HEK293 (cell line): Measurements from ENCODE around the gene INO80C.
A peak's percentile ranks its signal among the peaks of the same experiment; 100 is the strongest.

Experiments used
- AEBP2 ChIP-seq: fragments of 450-650 bp; formaldehyde crosslinking; IDR thresholded peaks from 2 replicates; pipeline ENCODE4 v1.5.1; 2016; ENCODE audit warnings: missing biosample characterization, missing genetic modification characterization, borderline replicate concordance
- GLI4 ChIP-seq: fragments of 450-650 bp; formaldehyde crosslinking; IDR thresholded peaks from 2 replicates; pipeline ENCODE4 v1.5.1; 2016; ENCODE audit warnings: missing biosample characterization, missing genetic modification characterization
- HOXC10 ChIP-seq: sonication (generic); formaldehyde crosslinking; IDR thresholded peaks from 2 replicates; pipeline ENCODE4 v1.8.1; 2023; ENCODE audit warnings: mild to moderate bottlenecking, missing genetic modification reagents
- KLF16 ChIP-seq: fragments of 450-650 bp; formaldehyde crosslinking; IDR thresholded peaks from 2 replicates; pipeline ENCODE4 v1.5.1; 2017; ENCODE audit warnings: missing biosample characterization, missing genetic modification characterization
- KLF8 ChIP-seq: fragments of 450-650 bp; formaldehyde crosslinking; IDR thresholded peaks from 2 replicates; pipeline ENCODE4 v1.5.1; 2016; ENCODE audit warnings: missing biosample characterization, missing genetic modification characterization
- MEIS1 ChIP-seq: sonication (generic); formaldehyde crosslinking; IDR thresholded peaks from 2 replicates; pipeline ENCODE4 v1.8.1; 2022; ENCODE audit warnings: missing genetic modification reagents, mild to moderate bottlenecking, borderline replicate concordance
- RBAK ChIP-seq: fragments of 450-650 bp; formaldehyde crosslinking; IDR thresholded peaks from 2 replicates; pipeline ENCODE4 v1.5.1; 2016; ENCODE audit warnings: missing biosample characterization, missing genetic modification characterization
- SP3 ChIP-seq: fragments of 450-650 bp; formaldehyde crosslinking; IDR thresholded peaks from 2 replicates; pipeline ENCODE4 v1.5.1; 2016; ENCODE audit warnings: missing biosample characterization, missing genetic modification characterization
- YY1 ChIP-seq: fragments of 450-650 bp; formaldehyde crosslinking; IDR thresholded peaks from 2 replicates; pipeline ENCODE4 v1.5.1; 2018; ENCODE audit warnings: missing biosample characterization, missing genetic modification characterization
- ZBTB11 ChIP-seq: fragments of 450-650 bp; formaldehyde crosslinking; conservative IDR thresholded peaks from 2 replicates; pipeline ENCODE4 v1.5.1; 2016; ENCODE audit warnings: low read depth, missing biosample characterization, missing genetic modification characterization
- ZBTB6 ChIP-seq: fragments of 450-650 bp; formaldehyde crosslinking; IDR thresholded peaks from 2 replicates; pipeline ENCODE4 v1.5.1; 2017; ENCODE audit warnings: missing biosample characterization, missing genetic modification characterization
- ZNF169 ChIP-seq: fragments of 450-650 bp; formaldehyde crosslinking; IDR thresholded peaks from 2 replicates; pipeline ENCODE4 v1.5.1; 2016; ENCODE audit warnings: missing biosample characterization, missing genetic modification characterization
- ZNF175 ChIP-seq: fragments of 450-650 bp; formaldehyde crosslinking; IDR thresholded peaks from 2 replicates; pipeline ENCODE4 v1.5.1; 2016; ENCODE audit warnings: missing biosample characterization, missing genetic modification characterization
- ZNF202 ChIP-seq: fragments of 450-650 bp; formaldehyde crosslinking; IDR thresholded peaks from 2 replicates; pipeline ENCODE4 v1.5.1; 2016; ENCODE audit warnings: missing biosample characterization, missing genetic modification characterization, borderline replicate concordance
- ZNF221 ChIP-seq: fragments of 450-650 bp; formaldehyde crosslinking; IDR thresholded peaks from 2 replicates; pipeline ENCODE4 v1.5.1; 2017; ENCODE audit warnings: missing biosample characterization, missing genetic modification characterization, borderline replicate concordance
- ZNF266 ChIP-seq: fragments of 450-650 bp; formaldehyde crosslinking; IDR thresholded peaks from 2 replicates; pipeline ENCODE4 v1.5.1; 2016; ENCODE audit warnings: missing biosample characterization, missing genetic modification characterization, low read depth
- ZNF274 ChIP-seq, 2 experiments: fragments of 200-500 bp in 1 of 2; fragments of 450-650 bp in 1 of 2; sonication (Bioruptor generic) in 1 of 2; formaldehyde crosslinking in 1 of 2; IDR thresholded peaks; 2 replicates each; pipeline versions ENCODE4 v1.5.1 to v1.6.1; 2014 to 2016; ENCODE audit warnings: borderline replicate concordance in 1 of 2, inconsistent platforms in 1 of 2, low read length in 1 of 2, missing biosample characterization in 1 of 2, missing genetic modification characterization in 1 of 2
- ZNF391 ChIP-seq: fragments of 450-650 bp; formaldehyde crosslinking; IDR thresholded peaks from 2 replicates; pipeline ENCODE4 v1.5.1; 2016; ENCODE audit warnings: low read depth, missing biosample characterization, missing genetic modification characterization, borderline replicate concordance
- ZNF433 ChIP-seq: fragments of 450-650 bp; formaldehyde crosslinking; IDR thresholded peaks from 2 replicates; pipeline ENCODE4 v1.5.1; 2016; ENCODE audit warnings: missing biosample characterization, missing genetic modification characterization, low read depth
- ZNF48 ChIP-seq: fragments of 450-650 bp; formaldehyde crosslinking; IDR thresholded peaks from 2 replicates; pipeline ENCODE4 v1.5.1; 2016; ENCODE audit warnings: missing biosample characterization, missing genetic modification characterization
- ZNF544 ChIP-seq: fragments of 450-650 bp; formaldehyde crosslinking; IDR thresholded peaks from 2 replicates; pipeline ENCODE4 v1.5.0; 2017; ENCODE audit warnings: missing biosample characterization, missing genetic modification characterization
- ZNF561 ChIP-seq: fragments of 450-650 bp; IDR thresholded peaks from 2 replicates; pipeline ENCODE4 v1.5.1; 2018; ENCODE audit warnings: missing biosample characterization, missing genetic modification characterization, borderline replicate concordance
- ZNF585B ChIP-seq: fragments of 450-650 bp; formaldehyde crosslinking; IDR thresholded peaks from 2 replicates; pipeline ENCODE4 v1.5.1; 2016; ENCODE audit warnings: missing biosample characterization, missing genetic modification characterization
- ZNF626 ChIP-seq: fragments of 450-650 bp; sonication (Bioruptor Pico); formaldehyde crosslinking; IDR thresholded peaks from 2 replicates; pipeline ENCODE4 v1.5.1; 2018; ENCODE audit warnings: missing biosample characterization, missing genetic modification characterization, inconsistent platforms
- ZNF629 ChIP-seq: fragments of 450-650 bp; formaldehyde crosslinking; IDR thresholded peaks from 2 replicates; pipeline ENCODE4 v1.5.1; 2017; ENCODE audit warnings: missing biosample characterization, missing genetic modification characterization
- ZNF747 ChIP-seq: fragments of 450-650 bp; formaldehyde crosslinking; IDR thresholded peaks from 2 replicates; pipeline ENCODE4 v1.5.1; 2016; ENCODE audit warnings: missing biosample characterization, missing genetic modification characterization
- TF ChIP-seq, protein P1 (sequence below): IDR thresholded peaks from 2 replicates; pipeline ENCODE4 v1.6.1; 2011; ENCODE audit warnings: mild to moderate bottlenecking, low read depth, low read length, borderline replicate concordance
- TF ChIP-seq, protein P2 (sequence below): fragments of 450-650 bp; formaldehyde crosslinking; IDR thresholded peaks from 2 replicates; pipeline ENCODE4 v1.5.1; 2016; ENCODE audit warnings: missing biosample characterization, missing genetic modification characterization

INO80C gene

GRCh38 chr18:35497370-35498197 lies at the start of gene INO80C (continued):
- TF ChIP-seq KLF8, result peak; percentile 88
- TF ChIP-seq ZNF175, result no peak
- TF ChIP-seq ZNF585B (tag by site-specific recombination), result no peak
- TF ChIP-seq SP3 (tag by site-specific recombination), result peak; percentile 78
- TF ChIP-seq HOXC10 (CRISPR knock-in tag), result no peak
- TF ChIP-seq, protein P1, sequence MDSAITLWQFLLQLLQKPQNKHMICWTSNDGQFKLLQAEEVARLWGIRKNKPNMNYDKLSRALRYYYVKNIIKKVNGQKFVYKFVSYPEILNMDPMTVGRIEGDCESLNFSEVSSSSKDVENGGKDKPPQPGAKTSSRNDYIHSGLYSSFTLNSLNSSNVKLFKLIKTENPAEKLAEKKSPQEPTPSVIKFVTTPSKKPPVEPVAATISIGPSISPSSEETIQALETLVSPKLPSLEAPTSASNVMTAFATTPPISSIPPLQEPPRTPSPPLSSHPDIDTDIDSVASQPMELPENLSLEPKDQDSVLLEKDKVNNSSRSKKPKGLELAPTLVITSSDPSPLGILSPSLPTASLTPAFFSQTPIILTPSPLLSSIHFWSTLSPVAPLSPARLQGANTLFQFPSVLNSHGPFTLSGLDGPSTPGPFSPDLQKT, result no peak; the same call in 1 of the 2 replicates
- no peak for TF ChIP-seq ZNF544 (tag by site-specific recombination)
- peak; percentile 24; the same call in 1 of the 2 replicates for TF ChIP-seq ZNF561 (tag by site-specific recombination)
- no peak for TF ChIP-seq MEIS1 (CRISPR knock-in tag)
- peak; percentile 89 for TF ChIP-seq ZBTB11 (tag by site-specific recombination)
- TF ChIP-seq ZBTB6 (tag by site-specific recombination), result peak; percentile 61; the same call in 1 of the 2 replicates
- TF ChIP-seq ZNF221 (tag by site-specific recombination), result peak; percentile 57; the same call in 1 of the 2 replicates
- TF ChIP-seq ZNF391 (tag by site-specific recombination), result peak; percentile 88; the same call in 1 of the 2 replicates
- TF ChIP-seq, protein P2, sequence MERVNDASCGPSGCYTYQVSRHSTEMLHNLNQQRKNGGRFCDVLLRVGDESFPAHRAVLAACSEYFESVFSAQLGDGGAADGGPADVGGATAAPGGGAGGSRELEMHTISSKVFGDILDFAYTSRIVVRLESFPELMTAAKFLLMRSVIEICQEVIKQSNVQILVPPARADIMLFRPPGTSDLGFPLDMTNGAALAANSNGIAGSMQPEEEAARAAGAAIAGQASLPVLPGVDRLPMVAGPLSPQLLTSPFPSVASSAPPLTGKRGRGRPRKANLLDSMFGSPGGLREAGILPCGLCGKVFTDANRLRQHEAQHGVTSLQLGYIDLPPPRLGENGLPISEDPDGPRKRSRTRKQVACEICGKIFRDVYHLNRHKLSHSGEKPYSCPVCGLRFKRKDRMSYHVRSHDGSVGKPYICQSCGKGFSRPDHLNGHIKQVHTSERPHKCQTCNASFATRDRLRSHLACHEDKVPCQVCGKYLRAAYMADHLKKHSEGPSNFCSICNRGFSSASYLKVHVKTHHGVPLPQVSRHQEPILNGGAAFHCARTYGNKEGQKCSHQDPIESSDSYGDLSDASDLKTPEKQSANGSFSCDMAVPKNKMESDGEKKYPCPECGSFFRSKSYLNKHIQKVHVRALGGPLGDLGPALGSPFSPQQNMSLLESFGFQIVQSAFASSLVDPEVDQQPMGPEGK (tag by site-specific recombination), result peak; percentile 74
- TF ChIP-seq ZNF626 (tag by site-specific recombination), result peak; percentile 77
- no peak for TF ChIP-seq ZNF169 (tag by site-specific recombination)
- TF ChIP-seq RBAK (tag by site-specific recombination), result 0 out of 2 replicates have a peak, but pooled peaks have one; percentile 54
- TF ChIP-seq GLI4 (tag by site-specific recombination), result 0 out of 2 replicates have a peak, but pooled peaks have one; percentile 32
- TF ChIP-seq ZNF202 (tag by site-specific recombination), result no peak
- TF ChIP-seq ZNF274 (IDR thresholded peaks at IDR 0.05; ENCODE audit: low read length), result no peak
- no peak for TF ChIP-seq ZNF274 (tag by site-specific recombination; IDR thresholded peaks at IDR 0.05; ENCODE audit: borderline replicate concordance)
- TF ChIP-seq ZNF48, result no peak
- TF ChIP-seq ZNF433, result no peak
- TF ChIP-seq ZNF629 (tag by site-specific recombination), result peak; percentile 76
- no peak for TF ChIP-seq AEBP2 (tag by site-specific recombination)
- peak; percentile 83 for TF ChIP-seq YY1 (tag by site-specific recombination)
- peak; percentile 93 for TF ChIP-seq KLF16 (tag by site-specific recombination)
- no peak for TF ChIP-seq ZNF266 (tag by site-specific recombination)
- TF ChIP-seq ZNF747 (tag by site-specific recombination), result no peak
